Endothelial cell of umbilical vein (primary cell): ENCODE measurements around the gene HECTD4. TPM values are rescaled to one million over a fixed set of nuclear protein-coding genes. Genes with fewer than 3 reads are reported as not detected.
A peak's percentile ranks its signal among the peaks of the same experiment; 100 is the strongest.

Source experiments
- BruUV-seq: library from RNA; stranded (reverse); fragments of 400-500 nt; replicated peaks from 2 replicates; lab custom pipeline; 2021; lab: Mats Ljungman, UMichigan
- CTCF ChIA-PET: fragments of 300-600, 350-600 bp; sonication (Branson Sonifier 250); formaldehyde crosslinking; loops from one replicate; lab custom pipeline; 2021; ENCODE audit warnings: antibody characterized with exemption, inconsistent platforms; lab: Charles Lee
- POLR2A ChIA-PET: fragments of 300-600, 350-600 bp; sonication (Branson Sonifier 250); formaldehyde crosslinking; loops from one replicate; lab custom pipeline; 2021; ENCODE audit warnings: antibody characterized with exemption, inconsistent platforms; lab: Charles Lee
- DNase-seq: peaks from one replicate; pipeline ENCODE4 v3.0.0-alpha.2; 2011; ENCODE audit warnings: low read depth, low spot score
- FAIRE-seq: peaks from 2 replicates; lab custom pipeline; 2011; peaks lifted over from hg19 to GRCh38; lab: Jason Lieb, UNC
- H2AFZ ChIP-seq: 2 replicates; pipeline ENCODE4 v1.6.0; 2012; ENCODE audit warnings: low read depth, low read length, control low read depth, inconsistent platforms
- H3K27ac ChIP-seq: 2 replicates; pipeline ENCODE4 v1.5.1; 2011; ENCODE audit warnings: low read depth, mild to moderate bottlenecking, control low read depth, low read length, moderate library complexity; ENCODE audit not compliant: insufficient read depth
- H3K27me3 ChIP-seq, 2 experiments: 2 replicates each; pipeline versions ENCODE4 v1.6.0 to v1.6.1; 2011; ENCODE audit warnings: low read length in 2 of 2, mixed read lengths in 1 of 2; ENCODE audit not compliant: control insufficient read depth in 2 of 2, insufficient read depth in 2 of 2
- H3K36me3 ChIP-seq, 2 experiments: 2 replicates in 1 of 2; 3 replicates in 1 of 2; pipeline ENCODE4 v1.5.1; 2011; ENCODE audit warnings: low read length in 2 of 2, mild to moderate bottlenecking in 1 of 2, moderate library complexity in 1 of 2; ENCODE audit not compliant: control insufficient read depth in 2 of 2, insufficient read depth in 2 of 2; ENCODE audit errors: extremely low read depth in 1 of 2
- H3K4me1 ChIP-seq: 3 replicates; pipeline ENCODE4 v1.5.1; 2011; ENCODE audit warnings: mild to moderate bottlenecking, low read length; ENCODE audit not compliant: control insufficient read depth, insufficient read depth; ENCODE audit errors: extremely low read depth
- H3K4me2 ChIP-seq: 2 replicates; pipeline ENCODE4 v1.6.1; 2011; ENCODE audit warnings: low read length, control low read depth, mixed read lengths; ENCODE audit not compliant: insufficient read depth
- H3K4me3 ChIP-seq, 3 experiments: fragments of 200-600 bp in 1 of 3; sonication (generic), shearing (Covaris generic) in 1 of 3; replicated peaks in 1 of 3; 2 replicates each; pipeline ENCODE4 v1.5.1; 2011 to 2016; ENCODE audit warnings: control low read depth in 3 of 3, low read length in 3 of 3, mild to moderate bottlenecking in 2 of 3, inconsistent platforms in 1 of 3, low read depth in 1 of 3, moderate library complexity in 1 of 3; ENCODE audit not compliant: insufficient read depth in 1 of 3
- H3K79me2 ChIP-seq: 2 replicates; pipeline ENCODE4 v1.6.0; 2012; ENCODE audit warnings: low read length, inconsistent platforms; ENCODE audit not compliant: control insufficient read depth, insufficient read depth
- H3K9ac ChIP-seq: replicated peaks from 2 replicates; pipeline ENCODE3; 2011; ENCODE audit warnings: low read length, control low read depth; ENCODE audit not compliant: insufficient read depth; ENCODE audit errors: extremely low read depth
- H3K9me1 ChIP-seq: replicated peaks from 3 replicates; pipeline ENCODE4 v1.6.0; 2011; ENCODE audit warnings: mild to moderate bottlenecking, low read length; ENCODE audit not compliant: control insufficient read depth, insufficient read depth; ENCODE audit errors: extremely low read depth
- H3K9me3 ChIP-seq: replicated peaks from 2 replicates; pipeline ENCODE4 v1.5.1; 2012; ENCODE audit warnings: low read length, inconsistent platforms; ENCODE audit not compliant: control insufficient read depth, insufficient read depth
- H4K20me1 ChIP-seq: replicated peaks from 2 replicates; pipeline ENCODE3; 2011; ENCODE audit warnings: mild to moderate bottlenecking, low read length; ENCODE audit not compliant: control insufficient read depth, insufficient read depth; ENCODE audit errors: extremely low read depth
- CTCF ChIP-seq, 2 donors: IDR thresholded peaks; 1 replicate in 1 of 2; 2 replicates in 1 of 2; pipeline ENCODE4 v1.5.1; 2011; ENCODE audit warnings: low read length in 2 of 2, mild to moderate bottlenecking in 2 of 2, moderate library complexity in 2 of 2, control low read depth in 1 of 2, inconsistent platforms in 1 of 2, low read depth in 1 of 2; ENCODE audit not compliant: insufficient read depth in 1 of 2; ENCODE audit errors: extremely low read depth in 1 of 2
- EZH2 ChIP-seq: IDR thresholded peaks from 2 replicates; pipeline ENCODE4 v1.6.1; 2012; ENCODE audit warnings: borderline replicate concordance, low read depth, mild to moderate bottlenecking, moderate library complexity, low read length, inconsistent platforms; ENCODE audit not compliant: severe bottlenecking
- FOS ChIP-seq: IDR thresholded peaks from 2 replicates; pipeline ENCODE4 v1.6.1; 2011; ENCODE audit warnings: mild to moderate bottlenecking, low read length, moderate library complexity, borderline replicate concordance; ENCODE audit not compliant: insufficient read depth
- GATA2 ChIP-seq: IDR thresholded peaks from 2 replicates; pipeline ENCODE4 v1.7.0; 2011; ENCODE audit warnings: low read depth, mild to moderate bottlenecking, moderate library complexity, mixed read lengths, low read length; ENCODE audit not compliant: insufficient read length, insufficient read depth
- JUN ChIP-seq: IDR thresholded peaks from 2 replicates; pipeline ENCODE4 v1.6.1; 2011; ENCODE audit warnings: borderline replicate concordance, low read depth; ENCODE audit not compliant: insufficient read length, insufficient read depth
- MAX ChIP-seq: IDR thresholded peaks from 2 replicates; pipeline ENCODE4 v1.6.1; 2011; ENCODE audit not compliant: insufficient read depth, insufficient read length
- MYC ChIP-seq: IDR thresholded peaks from one replicate; pipeline ENCODE4 v1.6.1; 2011; ENCODE audit warnings: mild to moderate bottlenecking, low read depth, low read length
- POLR2A ChIP-seq: IDR thresholded peaks from 2 replicates; pipeline ENCODE4 v1.6.1; 2012; ENCODE audit warnings: low read depth, mild to moderate bottlenecking, control low read depth, low read length
- POLR2AphosphoS5 ChIP-seq: IDR thresholded peaks from 2 replicates; pipeline ENCODE4 v1.6.1; 2012; ENCODE audit warnings: low read depth, mild to moderate bottlenecking, control low read depth, low read length, moderate library complexity; ENCODE audit not compliant: insufficient read depth
- dilution Hi-C: fragments of 300-500 bp; cut with MboI; formaldehyde crosslinking; loops from one replicate; pipeline ENCODE4 v1.15.0; 2019; ENCODE audit warnings: low sequenced_read_pairs; ENCODE audit not compliant: extremely low pct_ligation_motif_present
- intact Hi-C: fragments of 100-400 bp; cut with micrococcal nuclease; formaldehyde crosslinking; loops from one replicate; pipeline ENCODE4 v1.10.0; 2022
- polyA plus RNA-seq, 4 experiments: library from polyadenylated mRNA; depleted of rRNA in 3 of 4; stranded (reverse) in 3 of 4; unstranded in 1 of 4; fragments of >200 nt; gene quantifications; 2 replicates each; pipeline versions ENCODE4 v1.2.1 to v1.2.3, GENCODE V29; 2011 to 2012; ENCODE audit warnings: missing spikeins in 1 of 4
- total RNA-seq: library from RNA; stranded (reverse); gene quantifications from 2 replicates; pipeline ENCODE4 v1.2.3, GENCODE V29; 2021

Gene HECTD4
- total and polyA plus RNA-seq, 2 donors (not counting 3 experiments of a cell fraction or from before 2014, with no cell fraction given): 9.7 to 47.7 TPM

- Histone ChIP-seq H3K79me2 (peaks cover 3% of the 10 kb centered on the region), H3K4me3 (no peak overlapping the region), H3K4me1 (no peaks in the 10 kb centered on the region), H4K20me1 (no peaks in the 10 kb centered on the region), H3K9me3 (no peaks in the 10 kb centered on the region), H3K9me1 (no peaks in the 10 kb centered on the region), H3K4me2 (no peak overlapping the region), H3K27ac (no peak overlapping the region), H3K36me3 (no peaks in the 10 kb centered on the region), H3K9ac (no peak overlapping the region), H3K27me3 (no peaks in the 10 kb centered on the region), H2AFZ (no peak overlapping the region)
- dilution Hi-C loops (no loop called here), intact Hi-C loops (no loop called here)
- TF ChIP-seq JUN (no peak), POLR2A (no peak), GATA2 (no peak), CTCF (IDR thresholded peaks at IDR 0.05; ENCODE audit: extremely low read depth in 1 of 2, insufficient read depth in 1 of 2, low read depth in 1 of 2, low read length in 2 of 2) (no peak), EZH2 (no peak), POLR2AphosphoS5 (no peak), MAX (no peak), FOS (no peak), MYC (no peak)
- DNase-seq (no peak), FAIRE-seq (peak; percentile 43)
- no TSS peak for BruUV-seq
- ChIA-PET CTCF (interaction anchor here (0.6 to 1.9 kb wide), 4 partner anchors 12 to 942 kb away, joined by 3 to 4 read pairs (median 4); no protein-coding TSS in a partner anchor), POLR2A (no interaction called here)
Observed at GRCh38 chr12:112325622-112326207, 56.5 kb downstream of the HECTD4 start.
